ENCODE measurements around the gene ABHD16A.

DNA sequence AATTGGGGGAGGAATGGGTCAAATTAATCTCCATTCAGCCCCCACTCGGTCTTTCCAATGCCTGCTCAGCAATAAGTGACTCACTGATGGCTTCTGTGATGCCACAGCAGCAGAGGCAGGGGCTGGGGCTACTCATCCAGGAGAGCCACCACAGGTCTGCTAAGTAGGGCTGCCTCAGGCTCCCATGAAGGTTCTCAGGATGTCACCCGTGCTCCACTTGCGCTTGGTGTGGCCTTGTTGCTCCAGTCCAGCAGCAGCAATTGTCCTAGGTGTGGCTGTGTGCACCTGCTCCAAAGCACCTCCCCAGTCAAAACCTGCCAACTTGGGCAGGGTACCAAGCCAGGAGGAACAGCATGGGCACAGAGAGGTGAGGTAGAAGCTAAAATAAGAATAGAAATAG lies 19.0 kb upstream of the ABHD16A start:
- TF ChIP-seq EZH2 (IDR thresholded peaks at IDR 0.05) (no peak), EZH2phosphoT487 (IDR thresholded peaks at IDR 0.05) (no peak)
- TF ChIP-seq, protein P1, sequence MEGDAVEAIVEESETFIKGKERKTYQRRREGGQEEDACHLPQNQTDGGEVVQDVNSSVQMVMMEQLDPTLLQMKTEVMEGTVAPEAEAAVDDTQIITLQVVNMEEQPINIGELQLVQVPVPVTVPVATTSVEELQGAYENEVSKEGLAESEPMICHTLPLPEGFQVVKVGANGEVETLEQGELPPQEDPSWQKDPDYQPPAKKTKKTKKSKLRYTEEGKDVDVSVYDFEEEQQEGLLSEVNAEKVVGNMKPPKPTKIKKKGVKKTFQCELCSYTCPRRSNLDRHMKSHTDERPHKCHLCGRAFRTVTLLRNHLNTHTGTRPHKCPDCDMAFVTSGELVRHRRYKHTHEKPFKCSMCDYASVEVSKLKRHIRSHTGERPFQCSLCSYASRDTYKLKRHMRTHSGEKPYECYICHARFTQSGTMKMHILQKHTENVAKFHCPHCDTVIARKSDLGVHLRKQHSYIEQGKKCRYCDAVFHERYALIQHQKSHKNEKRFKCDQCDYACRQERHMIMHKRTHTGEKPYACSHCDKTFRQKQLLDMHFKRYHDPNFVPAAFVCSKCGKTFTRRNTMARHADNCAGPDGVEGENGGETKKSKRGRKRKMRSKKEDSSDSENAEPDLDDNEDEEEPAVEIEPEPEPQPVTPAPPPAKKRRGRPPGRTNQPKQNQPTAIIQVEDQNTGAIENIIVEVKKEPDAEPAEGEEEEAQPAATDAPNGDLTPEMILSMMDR (IDR thresholded peaks at IDR 0.05): no peak

Measured in neural progenitor cell (in vitro differentiated cells).